Skeletal muscle cell (primary cell): ENCODE data around the gene KRTAP5-1.
"Not testable (repeated sequence)": the region's sequence is repeated elsewhere in the genome, so short reads cannot be mapped to it uniquely, and the experiment has no call there.

Experiments used
- DNase-seq: peaks from one replicate; pipeline ENCODE4 v3.0.0-alpha.2; 2010; ENCODE audit warnings: low read depth
- H3K4me3 ChIP-seq: 2 replicates; pipeline ENCODE4 v1.5.1; 2011; ENCODE audit warnings: low read depth, mild to moderate bottlenecking, control low read depth, low read length, moderate library complexity

Gene KRTAP5-1

DNA sequence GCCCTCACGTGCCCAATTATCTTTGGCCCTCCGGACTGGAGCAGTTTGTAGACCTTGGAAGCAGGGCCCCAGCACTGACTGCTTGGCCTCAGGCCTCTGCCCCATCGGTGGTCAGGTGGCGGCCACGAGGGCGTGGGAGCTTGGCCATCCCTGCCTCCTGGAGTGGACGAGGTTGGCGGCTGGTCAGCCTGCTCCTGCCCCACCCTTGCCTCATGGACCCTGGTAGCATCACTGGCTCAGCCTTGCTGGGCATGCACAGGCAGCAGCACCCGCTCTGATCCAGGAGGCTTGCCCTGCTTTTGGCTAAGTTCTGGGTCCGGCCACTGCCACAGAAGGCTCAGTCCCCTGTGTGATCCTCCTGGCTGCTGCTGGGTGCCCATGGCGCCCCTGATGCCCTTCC lies 19.1 kb upstream of the KRTAP5-1 start:
- no peak for DNase-seq
- H3K4me3 ChIP-seq, result no peak overlapping the region

DNA sequence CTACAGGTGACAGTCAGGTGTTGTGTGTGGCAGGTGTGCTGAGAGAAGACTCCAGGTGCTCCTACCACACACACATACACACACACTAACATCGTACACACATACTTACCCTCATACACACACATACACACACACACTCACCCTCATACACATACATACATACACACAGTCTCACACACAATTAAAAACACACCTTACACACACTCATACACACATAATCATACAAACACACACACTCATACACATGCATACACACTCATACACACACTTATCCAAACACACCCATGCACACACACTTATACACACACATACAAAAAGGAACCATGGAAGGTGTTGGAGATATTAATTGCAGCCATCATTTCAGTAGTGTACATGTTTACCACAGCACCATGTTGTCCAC lies 18.5 kb upstream of the KRTAP5-1 start:
- no peak for DNase-seq
- no peak overlapping the region for H3K4me3 ChIP-seq

DNA sequence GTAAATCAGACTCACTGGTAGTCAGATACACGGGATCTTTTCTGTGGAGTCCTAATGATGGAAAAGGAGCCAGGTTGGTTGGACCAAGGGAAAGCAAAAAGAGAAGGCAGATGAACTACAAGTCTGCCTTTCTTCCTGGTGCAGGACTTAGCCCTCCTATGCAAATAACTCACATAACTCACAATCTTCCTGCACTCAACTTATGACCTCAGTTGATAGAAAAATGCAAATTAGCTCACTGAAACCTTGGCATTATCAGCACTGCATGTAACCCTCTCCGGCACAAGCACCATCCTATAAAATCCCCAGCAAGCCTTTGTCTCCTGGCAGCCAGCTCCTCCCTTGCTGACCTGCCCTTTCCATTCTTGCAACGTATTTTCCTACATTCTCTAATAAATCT lies 16.6 kb upstream of the KRTAP5-1 start:
- H3K4me3 ChIP-seq, DNase-seq: not testable (repeated sequence)

DNA sequence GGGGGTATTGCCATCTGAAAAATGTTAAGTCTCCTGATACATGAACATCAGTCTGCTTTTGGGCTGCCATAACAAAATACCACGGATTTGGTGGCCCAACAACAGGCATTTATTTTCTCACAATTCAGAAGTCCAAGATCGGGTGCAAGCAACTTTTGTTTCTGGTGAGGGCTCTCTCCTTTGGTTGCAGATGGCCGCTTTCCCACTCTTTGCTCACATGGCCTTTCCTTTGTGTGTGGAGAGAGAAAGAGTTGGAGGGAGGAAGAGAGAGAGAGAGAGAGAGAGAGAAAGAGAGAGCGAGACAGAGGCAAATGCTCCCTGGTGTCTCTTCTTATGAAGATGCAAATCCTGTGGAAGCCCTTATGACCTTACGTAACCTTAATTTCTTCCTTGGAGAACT lies 15.5 kb upstream of the KRTAP5-1 start:
- DNase-seq, result no peak
- H3K4me3 ChIP-seq, result no peak overlapping the region

DNA sequence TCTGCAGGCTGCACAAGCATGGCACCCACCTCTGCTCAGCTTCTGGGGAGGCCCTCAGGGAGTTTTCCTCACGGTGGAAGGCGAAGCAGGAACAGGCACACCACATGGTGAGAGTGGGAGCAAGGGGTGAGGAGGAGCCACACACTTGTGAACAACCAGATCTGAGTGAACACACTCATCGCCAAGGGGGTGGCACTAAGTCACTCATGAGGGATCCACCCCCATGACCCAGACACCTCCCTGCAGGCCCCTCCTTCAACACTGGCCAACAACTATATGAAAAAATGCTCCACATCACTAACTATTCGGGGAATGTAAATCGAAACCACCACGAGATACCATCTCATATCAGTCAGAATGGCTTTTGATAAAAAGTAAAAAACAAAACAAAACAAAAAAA lies 13.7 kb upstream of the KRTAP5-1 start:
- DNase-seq, result no peak

DNA sequence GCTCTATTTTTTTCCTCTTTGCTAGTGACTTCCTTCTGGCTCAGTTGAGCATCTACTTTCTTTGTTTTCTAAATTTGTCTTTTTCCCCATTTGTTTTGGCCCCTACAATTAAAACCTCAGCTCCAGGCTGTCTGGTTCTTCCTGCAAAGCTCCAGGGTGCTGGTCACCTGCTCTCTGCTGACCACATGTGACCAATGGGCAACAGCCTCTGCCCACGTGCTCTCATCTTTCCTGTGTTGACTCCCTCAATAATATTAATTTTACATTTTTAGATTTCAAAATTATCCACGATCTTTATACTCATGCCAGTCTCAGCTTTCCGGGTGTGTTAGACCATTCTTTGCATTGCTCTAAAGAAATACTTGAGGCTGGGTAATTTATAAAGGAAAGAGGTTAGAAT lies 13.3 kb upstream of the KRTAP5-1 start:
- not testable (repeated sequence) for DNase-seq, H3K4me3 ChIP-seq

More for the DNA sequence above, 13.7 kb upstream of the KRTAP5-1 start:
- H3K4me3 ChIP-seq, result no peak overlapping the region

DNA sequence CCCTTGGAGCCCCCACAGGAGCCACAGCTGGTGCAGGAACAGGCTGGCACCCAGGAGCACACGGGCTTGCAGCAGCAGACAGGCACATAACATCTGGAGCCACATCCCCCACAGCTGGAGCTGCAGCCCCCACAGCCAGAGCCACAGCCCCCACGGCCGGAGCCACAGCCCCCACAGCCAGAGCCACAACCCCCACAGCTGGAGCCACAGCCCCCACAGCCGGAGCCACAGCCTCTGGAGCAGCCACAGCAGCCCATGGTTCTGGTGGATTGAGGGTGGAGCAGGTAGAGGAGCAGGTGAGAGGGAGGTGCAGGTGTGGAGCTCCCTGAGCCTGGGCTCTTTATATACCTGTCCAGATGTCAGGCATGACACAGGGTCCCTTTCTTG lies 12.9 kb upstream of the KRTAP5-1 start, which contains the start of gene KRTAP5-2:
Gene KRTAP5-2 (minus strand): TSS at position 301 of the 387 bp plus-strand sequence. CDS start 44 bp downstream, at position 257.
- DNase-seq, result no peak
- no peak within 1 kb of the TSS for H3K4me3 ChIP-seq

DNA sequence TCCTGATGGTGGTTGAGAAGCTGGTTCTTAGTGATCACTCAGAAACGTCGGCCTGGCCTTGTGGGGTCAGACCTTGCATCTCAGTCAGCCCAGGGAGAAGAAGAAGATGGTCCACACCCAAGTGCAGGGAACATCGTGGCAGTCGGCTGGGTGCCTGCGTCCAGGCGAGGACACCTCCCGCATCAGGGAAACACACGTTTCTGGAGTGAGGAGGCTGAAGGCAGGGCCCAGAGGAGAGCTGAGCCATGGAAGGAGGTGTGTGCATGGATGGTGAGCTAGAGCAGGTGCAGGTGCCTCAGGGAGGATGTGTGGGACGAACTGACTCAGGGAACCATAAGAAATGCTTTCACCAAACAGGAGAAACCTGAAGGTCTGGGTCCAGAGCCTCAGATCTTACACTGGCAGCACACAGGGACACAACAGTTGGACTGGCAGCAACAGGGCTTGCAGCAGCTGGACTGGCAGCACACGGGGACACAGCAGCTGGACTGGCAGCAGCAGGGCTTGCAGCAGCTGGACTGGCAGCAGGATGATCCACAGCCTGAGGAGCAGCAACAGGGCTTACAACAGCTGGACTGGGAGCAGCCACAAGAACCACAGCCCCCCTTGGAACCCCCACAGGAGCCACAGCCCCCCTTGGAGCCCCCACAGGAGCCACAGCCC lies 12.4 kb upstream of the KRTAP5-1 start:
- no peak overlapping the region for H3K4me3 ChIP-seq
- no peak for DNase-seq

DNA sequence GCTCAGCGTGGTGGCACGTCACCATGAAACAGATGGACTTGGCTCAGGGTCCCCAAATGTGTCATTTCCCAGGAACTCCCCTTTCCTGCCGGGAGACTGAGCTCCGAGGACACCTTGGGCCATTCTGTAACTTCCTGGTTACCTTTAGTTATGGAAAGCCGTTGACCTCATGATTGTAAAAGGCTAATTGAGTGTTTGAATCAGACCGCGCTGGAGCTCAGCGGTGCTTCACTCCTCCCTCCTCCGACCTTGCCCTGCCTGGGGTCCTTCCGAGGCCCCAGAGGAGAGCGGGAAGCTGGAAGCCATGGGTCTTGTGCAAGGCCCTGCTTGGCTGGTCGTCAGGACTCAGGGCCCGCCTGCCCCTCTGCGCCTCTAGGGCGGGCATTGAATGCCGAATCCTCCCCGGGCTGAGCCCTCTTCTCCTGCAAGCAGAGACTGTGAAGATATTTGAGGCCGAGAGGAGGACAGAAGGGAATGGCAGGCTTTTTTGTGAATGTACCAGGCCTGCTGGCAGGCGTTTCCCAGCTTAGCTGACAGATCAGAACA lies 11.6 kb upstream of the KRTAP5-1 start:
- not testable (repeated sequence) for H3K4me3 ChIP-seq, DNase-seq

DNA sequence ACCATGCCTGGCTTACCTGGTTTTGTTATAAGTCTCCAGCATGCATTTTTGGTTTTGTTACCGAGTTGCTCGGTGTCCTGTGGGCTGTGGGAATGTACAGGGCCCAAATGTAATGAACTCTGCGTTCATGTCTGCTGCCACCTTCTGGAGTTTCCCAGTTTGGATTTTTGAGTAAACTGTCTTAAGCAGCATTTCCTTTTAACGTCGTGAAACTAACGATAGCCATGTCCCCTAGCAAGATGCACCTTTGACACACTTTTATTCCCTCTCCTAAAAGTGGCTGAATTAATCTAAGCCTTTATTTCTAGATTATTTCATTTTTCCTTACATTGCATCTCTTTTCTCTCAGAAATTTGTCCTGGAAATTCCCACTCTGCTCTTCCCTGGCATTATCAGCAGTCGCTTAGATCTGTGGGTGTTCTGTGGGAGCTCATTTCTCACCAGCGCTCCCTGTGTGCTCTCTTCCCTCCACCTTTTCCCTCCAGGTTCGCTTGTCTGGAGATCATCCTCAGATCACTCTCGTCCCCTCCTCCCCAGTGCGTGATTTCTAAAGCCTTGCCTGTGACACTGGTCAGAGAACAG lies 11.0 kb upstream of the KRTAP5-1 start:
- not testable (repeated sequence) for DNase-seq

DNA sequence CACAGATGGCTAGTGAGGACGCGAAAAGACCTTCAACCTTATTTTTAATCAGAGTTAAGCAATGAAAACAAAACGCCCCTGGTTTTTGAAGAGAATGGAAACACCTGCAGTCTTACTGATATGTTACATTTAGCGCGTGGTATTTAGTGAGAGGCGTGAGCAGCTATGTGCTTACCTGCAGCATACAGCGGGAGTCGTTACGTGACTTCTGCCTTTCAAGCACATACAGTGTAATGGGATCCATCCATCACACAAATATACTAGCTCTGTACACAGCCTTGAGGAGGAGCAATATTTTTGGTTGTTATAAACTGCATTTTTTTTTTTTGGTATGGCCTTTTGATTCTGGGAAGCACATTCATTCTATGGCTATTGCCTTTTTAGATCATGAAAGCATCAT lies 7.5 kb upstream of the KRTAP5-1 start:
- no peak for DNase-seq

More for the DNA sequence above, 11.0 kb upstream of the KRTAP5-1 start:
- H3K4me3 ChIP-seq, result not testable (repeated sequence)

DNA sequence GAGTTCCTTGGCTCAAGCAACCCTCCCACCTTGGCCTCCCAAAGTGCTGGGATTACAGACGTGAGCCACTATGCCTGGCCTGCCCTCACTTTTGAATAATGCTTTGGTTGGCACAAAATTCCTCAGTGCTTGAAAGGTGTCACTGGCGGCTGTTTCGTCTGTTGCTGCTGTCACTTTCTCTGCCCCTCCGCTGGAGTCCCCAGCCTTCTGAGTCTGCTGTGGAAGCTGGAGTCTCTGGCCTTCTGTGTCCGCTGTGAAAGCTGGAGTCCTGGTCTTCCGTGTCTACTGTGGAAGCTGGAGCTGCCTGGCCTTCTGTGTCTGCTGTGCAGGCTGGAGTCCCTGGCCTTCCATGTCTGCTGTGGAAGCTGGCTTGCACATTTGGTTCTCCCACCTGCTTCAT lies 4.9 kb upstream of the KRTAP5-1 start:
- no peak overlapping the region for H3K4me3 ChIP-seq
- DNase-seq, result no peak

More for the DNA sequence above, 7.5 kb upstream of the KRTAP5-1 start:
- no peak overlapping the region for H3K4me3 ChIP-seq

DNA sequence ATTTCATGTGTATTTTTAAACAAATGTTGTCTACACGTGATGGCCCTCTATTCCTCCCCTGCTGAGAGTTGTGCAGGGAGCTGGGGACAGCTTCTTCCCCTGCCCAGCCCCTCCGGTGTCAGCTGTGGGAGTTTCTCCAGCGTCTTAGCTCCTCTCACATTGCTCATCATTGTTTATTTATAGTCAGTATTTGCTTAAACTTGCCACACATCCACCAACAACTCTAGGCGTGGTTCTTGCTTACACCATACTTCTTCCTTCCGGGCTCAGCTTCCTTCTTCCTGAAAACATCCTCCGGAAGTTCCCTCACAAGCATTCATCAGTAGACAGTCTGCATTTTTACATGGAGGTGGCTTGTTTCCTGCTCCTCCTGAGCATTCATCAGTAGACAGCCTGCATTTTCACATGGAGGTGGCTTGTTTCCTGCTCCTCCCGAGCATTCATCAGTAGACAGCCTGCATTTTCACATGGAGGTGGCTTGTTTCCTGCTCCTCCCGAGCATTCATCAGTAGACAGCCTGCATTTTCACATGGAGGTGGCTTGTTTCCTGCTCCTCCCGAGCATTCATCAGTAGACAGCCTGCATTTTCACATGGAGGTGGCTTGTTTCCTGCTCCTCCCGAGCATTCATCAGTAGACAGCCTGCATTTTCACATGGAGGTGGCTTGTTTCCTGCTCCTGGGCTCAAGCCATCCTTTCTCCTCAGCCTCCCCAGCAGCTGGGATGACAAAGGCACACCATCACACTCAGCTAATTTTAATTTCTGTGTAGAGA lies 4.3 kb upstream of the KRTAP5-1 start:
- H3K4me3 ChIP-seq, DNase-seq: not testable (repeated sequence)

DNA sequence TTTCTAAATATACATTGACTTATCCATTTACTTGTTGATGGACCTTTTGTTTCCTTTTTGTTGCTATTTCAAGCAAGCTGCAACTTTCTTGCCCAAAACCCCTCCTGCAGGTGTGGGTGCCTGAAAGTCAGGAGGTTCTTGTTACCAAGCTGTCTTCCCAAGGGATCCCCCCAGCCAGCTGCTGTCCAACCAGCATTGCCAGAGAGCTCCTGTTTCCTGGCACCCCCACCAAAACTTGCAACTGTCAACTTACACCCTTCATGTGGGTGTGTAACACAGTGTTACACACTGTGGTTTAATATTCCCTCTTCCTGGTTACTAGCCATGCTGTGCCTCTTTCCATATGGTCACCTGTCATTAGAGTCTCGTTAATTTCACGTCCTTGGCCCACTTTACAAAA lies 1.6 kb upstream of the KRTAP5-1 start:
- no peak overlapping the region for H3K4me3 ChIP-seq
- no peak for DNase-seq

DNA sequence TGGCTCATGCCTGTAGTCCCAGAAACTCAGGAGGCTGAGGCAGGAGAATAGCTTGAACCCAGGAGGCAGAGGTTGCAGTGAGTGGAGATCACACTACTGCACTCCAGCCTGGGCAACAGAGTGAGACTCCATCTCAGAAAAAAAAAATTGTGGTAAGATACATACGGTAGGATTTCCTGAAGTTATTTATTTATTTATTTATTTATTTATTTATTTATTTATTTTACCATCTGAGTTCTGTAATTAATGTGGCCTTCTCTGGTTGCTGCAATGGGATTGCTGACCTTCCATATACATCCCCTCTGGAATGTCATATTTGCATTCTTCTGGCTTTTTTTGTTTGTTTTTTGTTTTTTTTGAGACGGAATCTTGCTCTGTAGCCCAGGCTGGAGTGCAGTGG lies 2.2 kb downstream of the KRTAP5-1 start:
- not testable (repeated sequence) for H3K4me3 ChIP-seq, DNase-seq

DNA sequence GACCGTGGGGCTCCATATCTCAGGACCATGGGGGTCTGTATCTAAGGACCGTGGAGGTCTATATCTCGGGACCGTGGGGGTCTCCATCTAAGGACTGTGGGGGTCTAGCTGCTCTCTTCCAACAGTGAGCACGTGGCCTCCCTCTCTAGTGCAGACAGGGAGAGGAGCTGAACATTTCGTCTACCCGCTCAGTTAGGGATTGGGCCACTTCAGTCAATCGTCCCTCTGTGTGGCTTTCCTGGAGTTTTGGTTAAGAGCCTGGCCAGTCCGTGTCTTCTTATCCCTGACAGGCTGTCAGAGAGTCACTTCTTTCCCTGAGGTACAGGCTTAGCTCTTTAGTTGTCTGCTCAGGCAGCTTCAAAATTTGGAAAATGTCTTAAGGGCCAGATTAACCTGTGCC lies 3.1 kb downstream of the KRTAP5-1 start:
- no peak overlapping the region for H3K4me3 ChIP-seq
- DNase-seq, result no peak

DNA sequence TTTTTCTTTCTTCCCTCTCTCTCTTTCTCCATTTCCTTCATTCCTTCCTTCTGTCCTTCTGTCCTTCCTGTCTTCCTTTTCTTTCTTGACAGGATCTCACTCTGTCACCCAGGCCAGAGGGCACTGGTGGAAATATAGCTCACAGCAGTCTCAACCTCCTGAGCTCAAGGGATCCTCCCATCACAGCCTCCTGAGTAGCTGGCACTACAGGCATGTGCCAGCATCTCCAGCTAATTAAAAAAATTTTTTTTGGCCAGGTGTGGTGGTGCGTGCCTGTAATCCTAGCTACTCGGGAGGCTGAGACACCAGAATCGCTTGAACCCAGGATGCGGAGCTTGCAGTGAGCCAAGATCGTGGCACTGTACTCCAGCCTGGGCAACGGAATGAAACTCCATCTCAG lies 8.3 kb downstream of the KRTAP5-1 start:
- no peak for DNase-seq
- no peak overlapping the region for H3K4me3 ChIP-seq

DNA sequence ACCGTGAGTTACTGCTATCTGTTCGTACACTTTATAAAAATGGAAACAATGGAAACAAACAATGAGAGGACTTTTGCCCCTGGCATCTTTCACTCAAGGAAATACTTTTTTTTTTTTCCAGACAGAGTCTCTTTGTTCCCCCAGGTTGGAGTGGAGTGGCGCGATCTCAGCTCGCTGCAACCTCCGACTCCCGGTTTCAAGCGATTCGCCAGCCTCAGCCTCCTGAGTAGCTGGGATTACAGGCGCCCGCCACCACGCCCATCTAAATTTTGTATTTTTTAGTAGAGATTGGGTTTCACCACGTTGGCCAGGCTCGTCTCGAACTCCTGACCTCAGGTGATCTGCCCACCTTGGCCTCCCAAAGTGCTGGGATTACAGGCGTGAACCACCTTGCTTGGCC lies 9.3 kb downstream of the KRTAP5-1 start:
- DNase-seq, H3K4me3 ChIP-seq: not testable (repeated sequence)

DNA sequence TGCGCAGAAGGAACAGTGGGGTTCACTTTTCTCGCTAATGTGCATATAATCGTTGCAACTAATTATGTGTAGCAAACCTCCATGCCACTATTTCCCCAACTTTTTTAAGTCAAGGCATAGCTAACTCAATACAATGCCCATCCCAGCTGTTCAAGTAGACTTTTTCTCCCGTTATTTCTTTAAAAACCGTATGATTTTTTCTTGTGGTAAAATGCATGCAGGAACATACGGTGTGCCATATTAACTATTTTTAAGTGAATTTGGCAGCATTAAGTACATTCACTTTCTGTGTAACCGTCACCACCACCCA lies 10.2 kb downstream of the KRTAP5-1 start:
- DNase-seq, result no peak
- H3K4me3 ChIP-seq, result no peak overlapping the region

DNA sequence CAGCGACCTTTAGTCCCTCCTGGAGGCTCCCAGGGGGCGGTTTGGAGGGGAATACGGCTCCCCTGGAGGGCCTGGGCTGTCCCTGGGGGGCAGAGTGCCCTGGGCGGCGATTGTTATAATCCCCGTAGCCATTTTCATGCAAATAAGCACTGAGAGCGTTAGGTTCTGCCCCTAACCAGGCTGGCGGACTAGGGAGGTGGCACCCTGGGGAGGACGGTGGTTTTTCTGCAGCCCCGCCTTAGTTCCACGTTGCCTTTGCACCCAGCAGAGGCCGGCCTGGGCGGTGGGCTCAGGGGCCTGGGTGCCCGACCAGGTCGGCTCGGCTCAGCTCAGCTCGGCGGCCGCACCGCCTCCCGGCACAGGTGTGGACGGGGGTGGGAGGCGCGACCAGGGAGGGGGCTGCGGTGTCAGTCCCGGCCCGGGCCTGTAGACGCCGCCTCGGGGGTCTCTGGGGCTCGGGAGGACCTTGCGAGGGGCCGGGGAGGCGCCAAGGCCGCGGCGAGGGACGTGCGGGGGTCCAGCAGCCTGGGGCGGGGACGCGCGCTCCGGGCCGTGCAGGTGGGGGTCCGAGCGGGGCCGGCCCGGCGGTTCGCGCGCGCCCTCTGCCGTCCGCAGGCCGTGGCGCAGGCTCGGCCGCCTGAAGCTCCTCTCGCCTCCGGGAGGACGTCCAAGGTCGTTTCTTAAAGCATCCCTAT lies 10.7 kb downstream of the KRTAP5-1 start:
- no peak for DNase-seq
- no peak overlapping the region for H3K4me3 ChIP-seq
